Measurements from ENCODE around the gene AAMP. TPM values are rescaled to one million over a fixed set of nuclear protein-coding genes. Genes with fewer than 3 reads are reported as not detected.

AAMP gene
- total RNA-seq, 3 donors from 2014 or later (not counting 1 experiment from before 2014, with no cell fraction given): 52.5 to 61.6 (median 60.0) TPM

DNA sequence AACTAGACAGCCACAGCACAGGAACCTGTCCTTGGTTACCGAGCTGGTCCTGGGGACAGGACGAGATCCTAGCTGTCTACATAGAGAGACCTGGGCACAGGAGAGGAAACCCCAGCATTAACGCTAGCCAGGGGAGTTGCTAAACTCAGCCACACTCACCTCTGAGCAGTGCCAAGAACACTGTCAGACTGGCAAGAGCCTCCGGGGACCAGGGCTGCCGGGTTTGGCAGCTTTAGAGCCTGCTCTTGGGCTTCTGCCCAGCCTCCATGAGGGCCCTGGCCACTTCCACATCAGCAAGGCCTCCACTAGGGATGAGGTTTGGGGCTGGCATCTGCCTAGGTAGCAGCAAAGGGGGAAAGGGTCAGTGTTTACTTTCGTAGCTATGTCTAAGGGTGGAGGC, 15.7 kb upstream of the AAMP start:
- peaks cover 20% of the 10 kb centered on the region for H3K36me3 ChIP-seq (ENCODE audit: control insufficient read depth, insufficient read depth, low read length)

DNA sequence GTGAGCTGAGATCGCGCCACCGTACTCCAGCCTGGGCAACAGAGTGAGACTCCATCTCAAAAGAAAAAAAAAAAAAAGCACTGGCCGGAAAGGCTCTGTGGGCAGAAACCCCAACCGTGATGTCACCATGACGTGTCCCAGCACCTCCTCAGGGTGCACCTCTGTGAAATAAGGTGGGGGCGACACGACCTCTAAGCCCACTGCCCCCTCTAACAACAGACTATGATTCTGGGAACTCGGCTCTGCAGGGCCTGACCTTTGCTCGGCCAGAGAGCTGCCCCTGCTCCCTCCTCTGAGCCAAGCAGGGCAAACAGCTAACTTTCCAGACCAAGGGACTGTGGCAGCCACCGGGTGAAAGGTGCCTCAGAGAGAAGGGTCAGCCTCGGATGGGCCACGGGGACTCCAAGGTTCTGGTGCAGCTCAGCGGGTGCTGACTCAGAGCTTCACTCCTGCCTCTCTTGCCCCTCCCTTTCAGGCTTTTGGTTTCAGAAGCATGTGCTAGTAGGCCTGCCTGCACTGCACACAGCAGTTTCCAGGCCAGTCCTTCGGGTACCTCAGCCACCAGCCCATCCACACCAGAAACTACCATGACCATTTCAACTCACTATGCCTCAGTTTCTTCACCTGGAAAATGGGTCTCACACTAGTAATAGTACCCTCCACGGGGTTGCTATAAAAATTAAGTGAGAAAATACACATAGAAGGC, 14.3 kb upstream of the AAMP start:
- 46% methylated on average over 16 of the region's 16 CpGs for WGBS (ENCODE audit: insufficient coverage)
- Mint-ChIP-seq H3K9me3 (no peaks in the 10 kb centered on the region), H3K27ac (peak overlapping the region; percentile 100), H3K4me1 (peaks cover 52 to 87% of the 10 kb centered on the region in 2 donors), H3K4me3 (peak overlapping the region; percentile 78), H3K36me3 (no peaks in the 10 kb centered on the region), H3K27me3 (ENCODE audit: low read depth in 2 of 2) (no peaks in the 10 kb centered on the region)
- H3K27me3 ChIP-seq (ENCODE audit: control insufficient read depth, insufficient read depth, low read length): no peaks in the 10 kb centered on the region
- TF ChIP-seq, protein P1, sequence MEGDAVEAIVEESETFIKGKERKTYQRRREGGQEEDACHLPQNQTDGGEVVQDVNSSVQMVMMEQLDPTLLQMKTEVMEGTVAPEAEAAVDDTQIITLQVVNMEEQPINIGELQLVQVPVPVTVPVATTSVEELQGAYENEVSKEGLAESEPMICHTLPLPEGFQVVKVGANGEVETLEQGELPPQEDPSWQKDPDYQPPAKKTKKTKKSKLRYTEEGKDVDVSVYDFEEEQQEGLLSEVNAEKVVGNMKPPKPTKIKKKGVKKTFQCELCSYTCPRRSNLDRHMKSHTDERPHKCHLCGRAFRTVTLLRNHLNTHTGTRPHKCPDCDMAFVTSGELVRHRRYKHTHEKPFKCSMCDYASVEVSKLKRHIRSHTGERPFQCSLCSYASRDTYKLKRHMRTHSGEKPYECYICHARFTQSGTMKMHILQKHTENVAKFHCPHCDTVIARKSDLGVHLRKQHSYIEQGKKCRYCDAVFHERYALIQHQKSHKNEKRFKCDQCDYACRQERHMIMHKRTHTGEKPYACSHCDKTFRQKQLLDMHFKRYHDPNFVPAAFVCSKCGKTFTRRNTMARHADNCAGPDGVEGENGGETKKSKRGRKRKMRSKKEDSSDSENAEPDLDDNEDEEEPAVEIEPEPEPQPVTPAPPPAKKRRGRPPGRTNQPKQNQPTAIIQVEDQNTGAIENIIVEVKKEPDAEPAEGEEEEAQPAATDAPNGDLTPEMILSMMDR (IDR thresholded peaks at IDR 0.05): no peak
- no peak overlapping the region for H3K4me3 ChIP-seq (ENCODE audit: low read length)
- peak; percentile 65 to 80 for DNase-seq
- H3K9me3 ChIP-seq (ENCODE audit: control insufficient read depth, insufficient read depth, low read length): no peaks in the 10 kb centered on the region
- peaks cover 34% of the 10 kb centered on the region for H3K36me3 ChIP-seq (ENCODE audit: control insufficient read depth, insufficient read depth, low read length)
- H3K4me1 ChIP-seq (ENCODE audit: control insufficient read depth, insufficient read depth, low read length): peaks cover 68% of the 10 kb centered on the region
- H3K27ac ChIP-seq (ENCODE audit: low read length): peak overlapping the region; percentile 99
- intact Hi-C loops (cut with micrococcal nuclease): no loop called here
- ATAC-seq: peak; percentile 57 to 65 (median 60)

More for the DNA sequence above, 15.7 kb upstream of the AAMP start:
- Mint-ChIP-seq H3K27ac (peak overlapping the region; percentile 100), H3K27me3 (ENCODE audit: low read depth in 2 of 2) (no peaks in the 10 kb centered on the region), H3K36me3 (no peaks in the 10 kb centered on the region), H3K4me1 (peaks cover 58 to 88% of the 10 kb centered on the region in 2 donors), H3K9me3 (no peaks in the 10 kb centered on the region), H3K4me3 (peak overlapping the region; percentile 92)
- intact Hi-C loops (cut with micrococcal nuclease): loop anchor here (1.0 to 2.0 kb wide), 3 partner anchors 15 to 283 kb away; partner anchors contain the start of genes AAMP, CNOT9, PNKD and USP37
- peak; percentile 51 for DNase-seq
- ATAC-seq: peak; percentile 17 to 28 (median 26)
- Histone ChIP-seq H3K27ac (ENCODE audit: low read length) (peak overlapping the region; percentile 99), H3K4me1 (ENCODE audit: control insufficient read depth, insufficient read depth, low read length) (peaks cover 80% of the 10 kb centered on the region), H3K9me3 (ENCODE audit: control insufficient read depth, insufficient read depth, low read length) (no peaks in the 10 kb centered on the region), H3K27me3 (ENCODE audit: control insufficient read depth, insufficient read depth, low read length) (no peaks in the 10 kb centered on the region), H3K4me3 (ENCODE audit: low read length) (no peak overlapping the region)
- WGBS (ENCODE audit: insufficient coverage): 33% methylated on average over 6 of the region's 6 CpGs
- TF ChIP-seq, protein P1 (IDR thresholded peaks at IDR 0.05): no peak

DNA sequence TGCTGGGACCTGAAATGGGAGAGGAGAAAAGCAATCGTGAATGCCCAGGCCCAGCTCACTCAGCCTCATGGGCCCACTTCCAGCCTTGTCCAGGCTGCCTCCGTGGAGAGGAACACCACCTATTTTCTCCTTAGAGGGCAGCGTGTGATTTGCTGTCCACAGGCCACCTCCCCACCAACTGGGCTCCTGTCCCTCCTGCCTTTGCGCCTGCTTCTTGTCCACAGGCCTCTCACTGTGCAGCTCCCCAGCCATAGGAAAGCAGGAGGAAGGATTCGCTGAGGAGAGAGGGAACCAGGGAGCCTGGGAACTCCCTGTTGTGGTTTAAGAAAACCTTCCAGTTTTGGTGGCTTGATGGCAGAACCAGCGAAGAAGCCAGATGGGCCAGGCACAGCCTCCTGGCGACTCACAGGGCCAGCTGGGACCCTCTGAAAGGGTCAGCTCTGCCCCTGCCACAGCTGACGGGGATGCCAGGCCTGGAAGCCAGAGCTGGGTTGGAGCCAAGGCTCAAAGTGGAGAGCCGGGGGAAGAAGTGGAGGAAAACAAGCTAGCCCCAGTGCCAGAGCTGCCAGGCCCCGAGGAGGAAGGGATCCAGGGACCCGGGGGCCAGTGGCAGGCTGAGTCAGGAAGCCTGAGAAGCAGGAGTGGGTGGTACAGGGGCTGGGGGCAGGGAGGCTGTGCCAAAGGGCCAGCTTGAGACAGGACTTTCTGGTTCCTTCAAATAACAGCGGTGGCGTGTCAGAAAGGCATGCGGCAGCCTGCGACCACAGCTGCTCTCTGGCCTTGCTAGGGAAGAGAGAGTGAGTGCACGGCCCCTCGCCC, 12.4 kb upstream of the AAMP start:
- Histone ChIP-seq H3K9me3 (ENCODE audit: control insufficient read depth, insufficient read depth, low read length) (no peaks in the 10 kb centered on the region), H3K36me3 (ENCODE audit: control insufficient read depth, insufficient read depth, low read length) (peaks cover 52% of the 10 kb centered on the region), H3K4me1 (ENCODE audit: control insufficient read depth, insufficient read depth, low read length) (peaks cover 53% of the 10 kb centered on the region), H3K4me3 (ENCODE audit: low read length) (no peak overlapping the region), H3K27me3 (ENCODE audit: control insufficient read depth, insufficient read depth, low read length) (no peaks in the 10 kb centered on the region), H3K27ac (ENCODE audit: low read length) (no peak overlapping the region)
- ATAC-seq (no peak), DNase-seq (no peak)
- Mint-ChIP-seq H3K4me3 (no peak overlapping the region), H3K36me3 (peaks cover 1% of the 10 kb centered on the region), H3K27me3 (ENCODE audit: low read depth in 2 of 2) (no peaks in the 10 kb centered on the region), H3K27ac (peak overlapping the region; percentile 100), H3K9me3 (no peaks in the 10 kb centered on the region), H3K4me1 (peaks cover 40 to 71% of the 10 kb centered on the region in 2 donors)
- TF ChIP-seq, protein P1 (IDR thresholded peaks at IDR 0.05): no peak
- intact Hi-C loops (cut with micrococcal nuclease): no loop called here
- WGBS (ENCODE audit: insufficient coverage): 91% methylated on average over 17 of the region's 17 CpGs

Measured in natural killer cell (primary cell).